ENCODE results near the gene TMEM145.
"Not testable (repeated sequence)": the region's sequence is repeated elsewhere in the genome, so short reads cannot be mapped to it uniquely, and the experiment has no call there.

Gene TMEM145

DNA sequence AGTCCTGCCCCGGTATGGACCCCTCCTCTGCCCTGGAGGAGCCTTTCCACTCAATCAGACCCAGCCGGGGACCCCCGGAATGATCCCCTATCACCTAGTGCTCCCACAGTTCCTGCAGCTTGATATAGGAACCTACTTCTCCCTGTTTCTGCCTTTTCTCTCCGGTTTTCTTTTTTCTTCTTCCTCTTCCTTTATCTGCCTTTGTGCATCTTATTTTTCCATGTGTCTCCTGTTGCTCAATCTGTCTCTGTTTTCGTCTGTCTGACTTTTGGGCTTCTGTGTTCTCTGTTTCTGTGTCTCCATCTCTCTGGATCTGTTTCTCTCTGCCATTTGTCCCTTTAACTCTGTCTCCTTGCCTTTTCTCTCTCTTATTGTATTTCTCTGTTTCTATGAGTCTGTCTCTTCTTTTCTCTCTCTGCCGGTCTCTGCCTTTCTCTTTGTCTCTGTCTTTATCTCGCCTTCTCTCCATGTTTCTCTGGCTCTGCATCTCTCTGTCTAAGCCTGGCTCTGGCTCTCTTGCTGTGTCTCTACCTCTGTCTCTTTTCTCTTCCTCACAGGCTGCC lies 22.3 kb downstream of the TMEM145 start:
- TF ChIP-seq, protein P1, sequence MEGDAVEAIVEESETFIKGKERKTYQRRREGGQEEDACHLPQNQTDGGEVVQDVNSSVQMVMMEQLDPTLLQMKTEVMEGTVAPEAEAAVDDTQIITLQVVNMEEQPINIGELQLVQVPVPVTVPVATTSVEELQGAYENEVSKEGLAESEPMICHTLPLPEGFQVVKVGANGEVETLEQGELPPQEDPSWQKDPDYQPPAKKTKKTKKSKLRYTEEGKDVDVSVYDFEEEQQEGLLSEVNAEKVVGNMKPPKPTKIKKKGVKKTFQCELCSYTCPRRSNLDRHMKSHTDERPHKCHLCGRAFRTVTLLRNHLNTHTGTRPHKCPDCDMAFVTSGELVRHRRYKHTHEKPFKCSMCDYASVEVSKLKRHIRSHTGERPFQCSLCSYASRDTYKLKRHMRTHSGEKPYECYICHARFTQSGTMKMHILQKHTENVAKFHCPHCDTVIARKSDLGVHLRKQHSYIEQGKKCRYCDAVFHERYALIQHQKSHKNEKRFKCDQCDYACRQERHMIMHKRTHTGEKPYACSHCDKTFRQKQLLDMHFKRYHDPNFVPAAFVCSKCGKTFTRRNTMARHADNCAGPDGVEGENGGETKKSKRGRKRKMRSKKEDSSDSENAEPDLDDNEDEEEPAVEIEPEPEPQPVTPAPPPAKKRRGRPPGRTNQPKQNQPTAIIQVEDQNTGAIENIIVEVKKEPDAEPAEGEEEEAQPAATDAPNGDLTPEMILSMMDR (conservative IDR thresholded peaks at IDR 0.05; ENCODE audit: low read depth, low read length), result no peak
- no peak overlapping the region for H3K4me3 ChIP-seq (ENCODE audit: low read length)
- no peak for DNase-seq (ENCODE audit: low read depth)

DNA sequence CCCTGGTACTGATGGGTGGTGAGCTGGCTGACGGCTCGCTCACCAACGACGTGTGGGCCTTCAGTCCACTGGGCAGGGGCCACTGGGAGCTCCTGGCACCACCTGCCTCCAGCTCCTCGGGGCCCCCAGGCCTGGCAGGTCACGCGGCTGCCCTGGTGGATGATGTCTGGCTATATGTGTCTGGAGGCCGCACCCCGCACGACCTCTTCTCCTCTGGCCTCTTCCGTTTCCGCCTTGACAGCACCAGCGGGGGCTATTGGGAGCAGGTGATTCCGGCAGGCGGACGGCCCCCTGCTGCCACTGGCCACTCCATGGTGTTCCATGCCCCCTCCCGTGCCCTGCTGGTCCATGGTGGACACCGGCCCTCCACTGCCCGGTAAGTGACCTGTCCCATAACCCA lies 22.9 kb downstream of the TMEM145 start:
- TF ChIP-seq, protein P1 (conservative IDR thresholded peaks at IDR 0.05; ENCODE audit: low read depth, low read length), result no peak
- H3K4me3 ChIP-seq (ENCODE audit: low read length), result no peak overlapping the region
- no peak for DNase-seq (ENCODE audit: low read depth)

DNA sequence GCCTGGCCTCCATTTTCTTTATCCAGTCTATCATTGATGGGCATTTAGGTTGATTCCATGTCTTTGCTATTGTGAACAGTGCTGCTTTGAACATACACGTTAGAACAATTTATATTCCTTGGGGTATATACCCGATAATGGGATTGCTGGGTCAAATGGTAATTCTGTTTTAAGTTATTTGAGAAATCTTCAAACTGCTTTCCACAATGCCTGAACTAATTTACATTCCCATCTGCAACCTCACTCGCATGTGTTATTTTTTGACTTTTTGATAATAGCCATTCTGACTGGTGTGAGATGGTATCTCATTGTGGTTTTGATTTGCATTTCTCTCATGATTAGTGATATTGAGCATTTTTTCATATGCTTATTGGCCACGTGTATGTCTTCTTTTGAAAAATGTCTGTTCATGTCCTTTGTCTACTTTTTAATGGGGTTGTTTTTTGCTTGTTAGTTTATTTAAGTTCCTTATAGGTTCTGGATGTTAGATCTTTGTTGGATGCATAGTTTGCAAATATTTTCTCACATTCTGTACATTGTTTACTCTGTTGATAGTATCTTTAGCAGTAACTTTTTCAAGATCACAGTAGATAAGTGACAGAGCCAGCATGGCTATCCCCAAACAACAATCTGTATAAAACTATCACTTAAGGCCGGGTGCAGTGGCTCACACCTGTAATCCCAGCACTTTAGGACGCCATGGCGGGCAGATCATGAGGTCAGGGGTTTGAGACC lies 26.2 kb downstream of the TMEM145 start:
- not testable (repeated sequence) for DNase-seq (ENCODE audit: low read depth); H3K4me3 ChIP-seq (ENCODE audit: low read length)

DNA sequence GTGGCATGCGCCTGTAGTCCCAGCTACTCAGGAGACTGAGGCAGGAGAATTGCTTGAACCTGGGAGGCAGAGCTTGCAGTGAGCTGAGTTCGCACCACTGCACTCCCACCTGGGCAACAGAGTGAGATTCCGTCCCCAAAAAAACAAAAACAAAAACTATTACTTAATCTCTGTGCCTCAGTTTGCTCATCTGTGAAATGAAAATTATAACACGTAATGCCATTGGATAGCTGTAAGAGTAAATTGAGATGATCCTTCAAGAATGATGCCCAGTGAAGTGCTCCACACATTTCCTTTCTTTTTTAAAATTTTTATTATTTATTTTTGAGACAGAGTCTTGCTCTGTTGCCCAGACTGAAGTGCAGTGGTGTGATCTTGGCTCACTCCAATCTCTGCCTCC lies 26.8 kb downstream of the TMEM145 start:
- not testable (repeated sequence) for DNase-seq (ENCODE audit: low read depth); H3K4me3 ChIP-seq (ENCODE audit: low read length)

DNA sequence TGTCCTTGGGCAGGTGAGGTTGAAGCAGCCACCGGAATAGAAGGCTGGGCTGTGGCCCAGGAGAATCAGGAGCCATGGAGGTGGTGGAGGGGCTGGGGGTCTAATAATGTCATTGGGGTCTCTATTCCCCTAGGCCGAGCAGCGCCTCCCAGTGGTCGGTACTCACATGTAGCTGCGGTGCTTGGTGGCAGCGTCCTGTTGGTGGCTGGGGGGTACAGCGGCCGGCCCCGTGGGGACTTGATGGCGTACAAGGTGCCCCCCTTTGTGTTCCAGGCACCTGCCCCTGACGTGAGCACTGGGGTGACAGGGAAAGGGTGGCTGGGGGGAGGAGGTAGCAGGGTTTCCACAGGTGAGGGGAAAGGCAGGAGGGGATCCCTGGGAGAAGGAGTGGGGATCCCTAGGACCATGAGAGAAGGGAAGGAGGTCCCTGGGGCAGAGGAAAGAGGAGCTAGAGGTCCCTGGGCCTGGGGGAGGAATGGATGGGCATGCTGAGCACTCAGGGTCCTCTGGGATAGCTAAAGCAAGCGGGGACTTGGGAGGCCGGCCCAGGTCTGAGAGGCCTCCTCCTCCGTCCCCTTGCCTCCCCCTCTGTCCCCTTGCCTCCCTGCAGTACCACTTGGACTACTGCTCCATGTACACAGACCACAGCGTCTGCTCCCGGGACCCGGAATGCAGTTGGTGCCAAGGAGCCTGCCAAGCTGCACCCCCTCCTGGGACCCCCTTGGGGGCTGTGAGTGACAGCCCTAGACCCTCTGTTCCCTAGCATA lies 30.4 kb downstream of the TMEM145 start:
- DNase-seq (ENCODE audit: low read depth), result no peak
- H3K4me3 ChIP-seq (ENCODE audit: low read length), result no peak overlapping the region
- TF ChIP-seq, protein P1 (conservative IDR thresholded peaks at IDR 0.05; ENCODE audit: low read depth, low read length), result peak; percentile 37

DNA sequence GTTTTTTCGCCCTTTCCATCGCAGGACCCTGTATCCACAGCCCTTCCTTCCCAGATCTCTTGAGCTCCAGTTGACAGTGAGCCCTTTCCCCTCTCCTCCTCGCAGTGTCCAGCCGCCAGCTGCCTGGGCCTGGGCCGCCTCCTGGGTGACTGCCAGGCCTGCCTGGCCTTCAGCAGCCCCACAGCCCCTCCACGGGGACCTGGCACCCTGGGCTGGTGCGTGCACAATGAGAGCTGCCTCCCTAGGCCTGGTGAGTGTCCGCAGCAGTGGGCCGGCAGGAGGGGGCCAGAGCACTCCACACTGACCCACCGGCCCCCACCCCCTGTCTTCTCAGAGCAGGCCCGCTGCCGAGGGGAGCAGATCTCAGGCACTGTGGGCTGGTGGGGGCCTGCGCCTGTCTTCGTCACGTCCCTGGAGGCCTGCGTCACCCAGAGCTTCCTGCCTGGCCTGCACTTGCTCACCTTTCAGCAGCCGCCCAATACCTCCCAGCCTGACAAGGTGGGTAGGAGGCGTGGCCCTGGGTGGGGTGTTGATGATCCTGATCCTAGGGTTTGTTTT lies 31.3 kb downstream of the TMEM145 start:
- TF ChIP-seq, protein P1 (conservative IDR thresholded peaks at IDR 0.05; ENCODE audit: low read depth, low read length), result no peak
- H3K4me3 ChIP-seq (ENCODE audit: low read length), result no peak overlapping the region
- no peak for DNase-seq (ENCODE audit: low read depth)

DNA sequence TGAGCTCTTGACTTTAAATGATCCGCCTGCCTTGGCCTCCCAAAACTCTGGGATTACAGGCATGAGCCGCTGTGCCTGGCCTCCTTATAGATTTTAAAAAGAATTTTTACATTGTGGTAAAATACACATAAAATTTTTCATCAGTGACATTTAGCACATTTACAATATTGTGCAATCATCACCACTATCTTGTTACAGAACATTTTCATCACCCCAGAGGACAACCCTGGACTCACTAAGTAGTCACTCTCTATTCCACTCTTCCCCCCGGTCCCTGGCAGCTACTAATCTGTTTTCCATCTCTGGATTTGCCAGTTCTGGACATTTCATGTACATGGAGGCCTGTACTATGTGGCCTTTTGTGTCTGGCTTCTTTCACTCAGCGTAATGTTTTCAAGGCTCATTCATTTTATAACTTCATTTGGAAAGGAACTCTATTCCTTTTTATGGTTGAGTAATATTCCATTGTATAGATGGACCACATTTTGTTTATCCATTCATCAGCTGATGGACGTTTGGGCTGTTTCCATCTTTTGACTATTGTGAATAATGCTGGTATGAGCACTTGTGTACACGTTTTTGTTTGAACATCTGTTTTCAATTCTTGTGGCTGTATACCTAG lies 32.2 kb downstream of the TMEM145 start:
- H3K4me3 ChIP-seq (ENCODE audit: low read length), result no peak overlapping the region
- TF ChIP-seq, protein P1 (conservative IDR thresholded peaks at IDR 0.05; ENCODE audit: low read depth, low read length), result no peak
- DNase-seq (ENCODE audit: low read depth), result no peak

Measured in retinal pigment epithelial cell (primary cell).